ENCODE data around the gene GBX1.

- TF ChIP-seq SP1 (CRISPR knock-in tag; conservative IDR thresholded peaks at IDR 0.05) (no peak), ZBTB43 (CRISPR knock-in tag; IDR thresholded peaks at IDR 0.05) (no peak)
Observed at GRCh38 chr7:151141855-151142685, 25.4 kb downstream of the GBX1 start.
